Heart right ventricle (tissue), 16 donors: ENCODE measurements around the gene AQP9. TPM values are rescaled to one million over a fixed set of nuclear protein-coding genes. Genes with fewer than 3 reads are reported as not detected.

Experiments used
- ATAC-seq, 8 donors: fragments of 200-7000 bp; cut with Tn5 transposase; one replicate each; pipeline ENCODE4 v1.9.1; 2020; ENCODE audit warnings: mild to moderate bottlenecking in 8 of 8, moderate library complexity in 8 of 8, moderate number of reproducible peaks in 1 of 8
- DNase-seq, 2 donors: peaks; one replicate each; pipeline ENCODE4 v3.0.0-alpha.2; 2020
- H3K27ac ChIP-seq, 10 donors: fragments of 200-600 bp; sonication (generic) in 2 of 10; one replicate each; pipeline versions ENCODE4 v1.5.0 to v1.8.0; 2020 to 2022; ENCODE audit warnings: mild to moderate bottlenecking in 3 of 10
- H3K27me3 ChIP-seq, 7 donors: fragments of 200-600 bp; one replicate each; pipeline ENCODE4 v1.8.0; 2021 to 2022; ENCODE audit warnings: mild to moderate bottlenecking in 2 of 7
- H3K36me3 ChIP-seq, 9 donors: fragments of 200-600 bp; sonication (generic) in 1 of 9; one replicate each; pipeline versions ENCODE4 v1.5.0 to v1.8.0; 2020 to 2022; ENCODE audit warnings: mild to moderate bottlenecking in 2 of 9
- H3K4me1 ChIP-seq, 9 donors: fragments of 200-600 bp; sonication (generic) in 1 of 9; one replicate each; pipeline versions ENCODE4 v1.5.0 to v1.8.0; 2020 to 2022; ENCODE audit warnings: mild to moderate bottlenecking in 4 of 9
- H3K4me3 ChIP-seq, 10 donors: fragments of 200-600 bp; sonication (generic) in 2 of 10; one replicate each; pipeline versions ENCODE4 v1.5.0 to v1.8.0; 2020 to 2022; ENCODE audit warnings: mild to moderate bottlenecking in 7 of 10, moderate library complexity in 2 of 10
- H3K9me3 ChIP-seq, 11 donors: fragments of 200-600 bp in 10 of 11; sonication (generic) in 2 of 11; one replicate each; pipeline versions ENCODE4 v1.5.0 to v1.8.0; 2013 to 2022; ENCODE audit warnings: mild to moderate bottlenecking in 2 of 11, control low read depth in 1 of 11, moderate library complexity in 1 of 11
- CTCF ChIP-seq, 9 donors: fragments of 200-600 bp; sonication (generic) in 2 of 9; IDR thresholded peaks; one replicate each; pipeline versions ENCODE4 v1.5.0 to v1.8.0; 2021 to 2022; ENCODE audit warnings: antibody characterized with exemption in 9 of 9, mild to moderate bottlenecking in 5 of 9, moderate library complexity in 1 of 9
- WGBS, 2 donors: extraction: QIAGEN DNeasy Blood & Tissue Kit; methylation state at CpG; one replicate each; pipeline ENCODE4 v1.1.7; 2013; ENCODE audit warnings: inconsistent platforms in 1 of 2; 5-methylcytosine and 5-hydroxymethylcytosine counted together
- intact Hi-C, 10 donors: fragments of 100-400 bp; cut with DNase I; formaldehyde crosslinking; loops; one replicate each; pipeline versions ENCODE4 v1.11.1 to v1.14.2; 2022
- polyA plus RNA-seq, 2 donors: library from polyadenylated mRNA; stranded (reverse); fragments of 200-250 nt; gene quantifications; one replicate each; pipeline ENCODE4 v1.2.3, GENCODE V29; 2013
- total RNA-seq, 10 donors: library from RNA; stranded (reverse); fragmentation: NEBNext Ultra II Directional in 3 of 10; extraction: Animal tissue kit (Norgen Biotek cat#: 25700) in 3 of 10; gene quantifications; one replicate each; pipeline versions ENCODE4 v1.2.1 to v1.2.4, GENCODE V29; 2021 to 2023
- donor health status: Arrhythmogenic right ventricular cardiomyopathy.
- donor health status: ischemic (EF 13 %, LVEDD 7.1; RV severe dilation, severe dysfunction).
- donor health status: healthy with polysubstance abuse.
- donor health status: DM: no; HTN: yes; CAD: no.
- donor health status: DM: no; HTN: no; CAD: no.
- donor health status: ischemic (EF 25% LVEDD 6.9; RV normal size, moderate dysfunction).
- donor health status: ischemic (EF 25% LVEDD 5.7; RV mildly dilated, moderate dysfunction).
- donor health status: healthy.
- donor health status: DM: yes; HTN: yes; CAD: no.
- donor health status: Ischemic cardiomyopathy.
- donor health status: ischemic (EF 35%, LVEDD 5.7; RV mildly dilated, moderate dysfunction).
- donor health status: nonischemic (EF 11% LVEDD 7.7; RV severe dilation, severe dysfunction).
- donor health status: DM: yes; HTN: yes; CAD: no.
- donor health status: PGD.
- donor health status: ischemic (EF 29% LVEDD 5.4; RV normal size, mild dysfunction).
- donor health status: nonischemic (EF 23%, LVEDD 6.1; RV moderate dilation, normal function).

The AQP9 gene
- total and polyA plus RNA-seq, 12 donors, result 0.42 to 3.3 (median 0.87) TPM; not detected in 1

GRCh38 chr15:58175955-58176354 is 37.8 kb downstream of the AQP9 start:
- DNase-seq, result no peak
- intact Hi-C loops, result no loop called here
- H3K4me1 ChIP-seq, result no peaks in the 10 kb centered on the region
- TF ChIP-seq CTCF (IDR thresholded peaks at IDR 0.05), result no peak
- 82 to 87% methylated on average over 4 of the region's 4 CpGs for WGBS, 2 donors
- no peak overlapping the region for H3K4me3 ChIP-seq
- H3K36me3 ChIP-seq, result peaks cover 0 to 25% (median 0%) of the 10 kb centered on the region in 9 donors
- H3K9me3 ChIP-seq, result no peaks in the 10 kb centered on the region
- ATAC-seq, result no peak
- H3K27ac ChIP-seq, result no peak overlapping the region
- peaks cover 0 to 14% (median 3%) of the 10 kb centered on the region in 7 donors for H3K27me3 ChIP-seq

DNA sequence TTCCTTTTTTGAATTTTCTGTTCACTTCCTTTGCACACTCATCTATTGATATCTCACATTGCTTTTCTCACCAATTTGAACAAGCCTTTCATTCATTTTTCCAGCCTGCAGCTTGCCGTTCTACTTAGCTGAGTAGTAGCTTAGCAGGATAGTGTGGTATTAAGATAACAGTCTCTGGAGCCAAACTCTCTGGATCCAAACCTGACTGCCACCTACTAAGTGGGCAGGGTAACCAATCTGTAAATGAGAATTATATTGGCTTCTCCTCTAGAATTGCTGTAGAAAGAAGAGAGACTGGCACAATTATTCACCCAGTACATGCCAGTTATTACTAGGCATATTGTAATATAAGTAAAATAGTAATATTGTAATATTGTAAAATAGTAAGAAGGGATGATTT is 40.5 kb downstream of the AQP9 start:
- ATAC-seq (no peak), DNase-seq (no peak)
- peaks cover 0 to 15% (median 1%) of the 10 kb centered on the region in 7 donors for H3K27me3 ChIP-seq
- H3K4me1 ChIP-seq, result no peaks in the 10 kb centered on the region
- peaks cover 0 to 7% (median 0%) of the 10 kb centered on the region in 9 donors for H3K36me3 ChIP-seq
- no peak overlapping the region for H3K27ac ChIP-seq
- intact Hi-C loops, result no loop called here
- no peaks in the 10 kb centered on the region for H3K9me3 ChIP-seq
- TF ChIP-seq CTCF (IDR thresholded peaks at IDR 0.05), result no peak
- H3K4me3 ChIP-seq, result no peak overlapping the region
- WGBS, 2 donors, result 58 to 66% methylated on average over 1 of the region's 1 CpG

DNA sequence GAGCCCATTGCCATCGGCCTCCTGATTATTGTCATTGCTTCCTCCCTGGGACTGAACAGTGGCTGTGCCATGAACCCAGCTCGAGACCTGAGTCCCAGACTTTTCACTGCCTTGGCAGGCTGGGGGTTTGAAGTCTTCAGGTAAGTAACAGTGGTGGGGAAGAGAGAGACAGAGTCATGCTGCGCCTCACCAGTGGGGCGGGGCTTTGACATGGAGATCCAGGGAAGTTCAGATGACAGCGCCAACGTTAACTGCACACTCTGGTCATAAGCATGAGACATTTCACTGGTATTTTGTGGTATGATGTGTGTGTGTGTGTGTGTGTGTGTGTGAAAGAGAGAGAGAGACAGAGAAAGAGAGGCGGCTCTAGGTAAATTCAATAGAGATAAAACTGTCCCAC is 41.0 kb downstream of the AQP9 start:
- Histone ChIP-seq H3K4me3 (no peak overlapping the region), H3K36me3 (peaks cover 0 to 10% (median 0%) of the 10 kb centered on the region in 9 donors), H3K27ac (no peak overlapping the region), H3K27me3 (peaks cover 0 to 14% (median 0%) of the 10 kb centered on the region in 7 donors), H3K9me3 (no peaks in the 10 kb centered on the region), H3K4me1 (no peaks in the 10 kb centered on the region)
- WGBS, 2 donors, result 93 to 96% methylated on average over 7 of the region's 7 CpGs
- no peak for TF ChIP-seq CTCF (IDR thresholded peaks at IDR 0.05)
- ATAC-seq (no peak), DNase-seq (no peak)
- intact Hi-C loops, result no loop called here

- Histone ChIP-seq H3K4me1 (no peaks in the 10 kb centered on the region), H3K27ac (no peak overlapping the region), H3K36me3 (peaks cover 0 to 10% (median 0%) of the 10 kb centered on the region in 9 donors), H3K4me3 (no peak overlapping the region), H3K27me3 (peaks cover 0 to 13% (median 0%) of the 10 kb centered on the region in 7 donors), H3K9me3 (no peaks in the 10 kb centered on the region)
- DNase-seq, result no peak
- ATAC-seq, result peak in 2 of 8 donors; percentile 48 to 53
- intact Hi-C loops, result loop anchor here in 8 of 10 donors (2.0 to 10.0 kb wide), 14 partner anchors 63 to 448 kb away; partner anchors contain the start of gene ALDH1A2 (in 1 of the 8)
- no peak for TF ChIP-seq CTCF (IDR thresholded peaks at IDR 0.05)
- WGBS, 2 donors, result 49 to 50% methylated on average over 8 of the region's 8 CpGs
These were observed 41.7 kb downstream of the AQP9 start for GRCh38 chr15:58179741-58180381.
